BE2C (cell line): Measurements from ENCODE around the gene HMGXB3.
"Not testable (repeated sequence)": the region's sequence is repeated elsewhere in the genome, so short reads cannot be mapped to it uniquely, and the experiment has no call there.

ENCODE experiments used
- DNase-seq: peaks from one replicate; pipeline ENCODE4 v3.0.0-alpha.2; 2020
- H3K27me3 ChIP-seq: fragments of 250-450 bp; sonication (Bioruptor Pico); 2 replicates; pipeline ENCODE4 v1.5.1; 2020; ENCODE audit warnings: mild to moderate bottlenecking
- H3K36me3 ChIP-seq: fragments of 250-450 bp; sonication (Bioruptor Pico); 2 replicates; pipeline ENCODE4 v1.5.1; 2020; ENCODE audit warnings: mild to moderate bottlenecking
- H3K4me1 ChIP-seq: fragments of 250-450 bp; sonication (Bioruptor Pico); 2 replicates; pipeline ENCODE4 v1.5.1; 2020
- H3K4me3 ChIP-seq: 2 replicates; pipeline ENCODE4 v1.5.1; 2011; ENCODE audit warnings: low read depth, low read length
- H3K9me3 ChIP-seq: fragments of 250-450 bp; sonication (Bioruptor Pico); 2 replicates; pipeline ENCODE4 v1.5.1; 2020
- CTCF ChIP-seq: IDR thresholded peaks from 2 replicates; pipeline ENCODE4 v1.5.1; 2012; ENCODE audit warnings: mild to moderate bottlenecking, low read depth, low read length

Gene HMGXB3

GRCh38 chr5:150082889-150083288 is 82.3 kb downstream of the HMGXB3 start:
- Histone ChIP-seq H3K27me3 (peaks cover 15% of the 10 kb centered on the region), H3K9me3 (no peaks in the 10 kb centered on the region), H3K36me3 (no peaks in the 10 kb centered on the region), H3K4me1 (no peaks in the 10 kb centered on the region), H3K4me3 (no peak overlapping the region)
- TF ChIP-seq CTCF = no peak
- DNase-seq = no peak

GRCh38 chr5:150084754-150085153 is 84.2 kb downstream of the HMGXB3 start:
- H3K9me3 ChIP-seq, H3K4me1 ChIP-seq, H3K36me3 ChIP-seq, H3K4me3 ChIP-seq, DNase-seq: not testable (repeated sequence)
- H3K27me3 ChIP-seq = peaks cover 29% of the 10 kb centered on the region

GRCh38 chr5:150085191-150085912 is 84.8 kb downstream of the HMGXB3 start:
- Histone ChIP-seq H3K27me3 (peaks cover 34% of the 10 kb centered on the region), H3K4me1 (no peaks in the 10 kb centered on the region), H3K4me3 (no peak overlapping the region), H3K9me3 (no peaks in the 10 kb centered on the region), H3K36me3 (no peaks in the 10 kb centered on the region)
- no peak for TF ChIP-seq CTCF
- DNase-seq = no peak

- Histone ChIP-seq H3K27me3 (peaks cover 41% of the 10 kb centered on the region), H3K4me1 (no peaks in the 10 kb centered on the region), H3K36me3 (no peaks in the 10 kb centered on the region), H3K9me3 (no peaks in the 10 kb centered on the region), H3K4me3 (no peak within 1 kb of the TSS)
- no peak for DNase-seq
- TF ChIP-seq CTCF = no peak
Observed at GRCh38 chr5:150085950-150086715, 85.6 kb downstream of the HMGXB3 start, which contains the start of gene CSF1R. Gene CSF1R, minus strand, starts transcription at chr5:150086554. Its CDS starts 127 bp downstream, at chr5:150086427.

GRCh38 chr5:150092159-150092787 is 91.7 kb downstream of the HMGXB3 start:
- no peaks in the 10 kb centered on the region for H3K4me1 ChIP-seq
- H3K9me3 ChIP-seq = no peaks in the 10 kb centered on the region
- H3K27me3 ChIP-seq = peaks cover 45% of the 10 kb centered on the region
- no peak for TF ChIP-seq CTCF
- no peak overlapping the region for H3K4me3 ChIP-seq
- H3K36me3 ChIP-seq = no peaks in the 10 kb centered on the region
- no peak for DNase-seq

GRCh38 chr5:150097152-150097551 is 96.6 kb downstream of the HMGXB3 start:
- Histone ChIP-seq H3K36me3 (no peaks in the 10 kb centered on the region), H3K4me1 (no peaks in the 10 kb centered on the region), H3K4me3 (no peak overlapping the region), H3K9me3 (no peaks in the 10 kb centered on the region), H3K27me3 (peaks cover 15% of the 10 kb centered on the region)
- DNase-seq = no peak
- TF ChIP-seq CTCF = no peak
